Panc1 (cell line): Measurements from ENCODE around the gene SEMA4A. TPM values are rescaled to one million over a fixed set of nuclear protein-coding genes. Genes with fewer than 3 reads are reported as not detected.

Source experiments
- ATAC-seq: fragments of 200-7000 bp; cut with Tn5 transposase; 2 replicates; pipeline ENCODE4 v1.9.1; 2020; ENCODE audit warnings: mild to moderate bottlenecking, moderate library complexity
- BruUV-seq: library from RNA; stranded (reverse); fragments of 400-500 nt; replicated peaks from 2 replicates; lab custom pipeline; 2021; lab: Mats Ljungman, UMichigan
- CTCF ChIA-PET: fragments of 300-600 bp; sonication (Branson Sonifier 250); formaldehyde crosslinking; loops from one replicate; lab custom pipeline; 2022; ENCODE audit warnings: antibody characterized with exemption; lab: Charles Lee
- POLR2A ChIA-PET: fragments of 300-600 bp; sonication (Branson Sonifier 250); formaldehyde crosslinking; loops from one replicate; lab custom pipeline; 2022; ENCODE audit warnings: antibody characterized with exemption; lab: Charles Lee
- DNase-seq: peaks from one replicate; pipeline ENCODE4 v3.0.0-alpha.2; 2010; ENCODE audit warnings: low read depth, low spot score
- H3K27ac ChIP-seq: 2 replicates; pipeline ENCODE4 v1.5.1; 2011; ENCODE audit warnings: mild to moderate bottlenecking, low read length, inconsistent platforms
- H3K27me3 ChIP-seq: fragments of 200-500 bp; sonication (Bioruptor generic); 2 replicates; pipeline ENCODE4 v1.6.0; 2014; ENCODE audit warnings: low read length, inconsistent platforms; ENCODE audit not compliant: control insufficient read depth, insufficient read depth
- H3K36me3 ChIP-seq: fragments of 200-500 bp; sonication (Bioruptor generic); 2 replicates; pipeline ENCODE4 v1.5.1; 2014; ENCODE audit warnings: inconsistent platforms, mild to moderate bottlenecking, low read length, moderate library complexity; ENCODE audit not compliant: control insufficient read depth, insufficient read depth
- H3K4me1 ChIP-seq: 2 replicates; pipeline ENCODE4 v1.5.1; 2011; ENCODE audit warnings: inconsistent platforms, mild to moderate bottlenecking, low read length, moderate library complexity; ENCODE audit not compliant: control insufficient read depth, insufficient read depth
- H3K4me3 ChIP-seq, 2 experiments: 2 replicates each; pipeline ENCODE4 v1.5.1; 2011 to 2012; ENCODE audit warnings: low read depth in 2 of 2, low read length in 2 of 2, mild to moderate bottlenecking in 2 of 2, inconsistent platforms in 1 of 2, moderate library complexity in 1 of 2
- H3K9me3 ChIP-seq: fragments of 200-500 bp; sonication (Bioruptor generic); 2 replicates; pipeline ENCODE4 v1.5.1; 2014; ENCODE audit warnings: low read depth, mild to moderate bottlenecking, inconsistent platforms, low read length, moderate library complexity; ENCODE audit not compliant: control insufficient read depth, insufficient read depth
- POLR2AphosphoS5 ChIP-seq: IDR thresholded peaks from 2 replicates; pipeline ENCODE4 v1.6.1; 2012; ENCODE audit warnings: mild to moderate bottlenecking, low read depth, low read length, moderate library complexity
- SIN3A ChIP-seq: IDR thresholded peaks from 2 replicates; pipeline ENCODE4 v1.6.1; 2012; ENCODE audit warnings: low read depth, mild to moderate bottlenecking, low read length, moderate library complexity, borderline replicate concordance; ENCODE audit not compliant: insufficient read depth
- TCF7L2 ChIP-seq: IDR thresholded peaks from 2 replicates; pipeline ENCODE4 v1.6.1; 2011; ENCODE audit warnings: mild to moderate bottlenecking, low read depth, low read length, inconsistent platforms
- in situ Hi-C: cut with HindIII; loops from 2 replicates; pipeline ENCODE4 v1.10.0; 2016; ENCODE audit warnings: low sequenced_read_pairs, low pct_unique_long_range_greater_than_20kb
- intact Hi-C: fragments of 100-400 bp; cut with micrococcal nuclease; formaldehyde crosslinking; loops from one replicate; pipeline ENCODE4 v1.10.0; 2022; ENCODE audit not compliant: unreplicated experiment
- total RNA-seq: library from RNA; stranded (reverse); gene quantifications from one replicate; pipeline ENCODE4 v1.2.1, GENCODE V29; 2021; ENCODE audit not compliant: unreplicated experiment
- TF ChIP-seq, protein P1 (sequence below): fragments of 450-650 bp; IDR thresholded peaks from 2 replicates; pipeline ENCODE4 v1.5.1; 2017; ENCODE audit warnings: mild to moderate bottlenecking
- TF ChIP-seq, protein P2 (sequence below), 2 experiments: IDR thresholded peaks; 2 replicates each; pipeline ENCODE4 v1.6.1; 2011 to 2012; ENCODE audit warnings: low read depth in 2 of 2, control low read depth in 1 of 2, low read length in 1 of 2, mild to moderate bottlenecking in 1 of 2, moderate library complexity in 1 of 2; ENCODE audit not compliant: insufficient read depth in 1 of 2

Gene SEMA4A
- total RNA-seq, 1 experiment from 2014 or later: 0.21 TPM

DNA sequence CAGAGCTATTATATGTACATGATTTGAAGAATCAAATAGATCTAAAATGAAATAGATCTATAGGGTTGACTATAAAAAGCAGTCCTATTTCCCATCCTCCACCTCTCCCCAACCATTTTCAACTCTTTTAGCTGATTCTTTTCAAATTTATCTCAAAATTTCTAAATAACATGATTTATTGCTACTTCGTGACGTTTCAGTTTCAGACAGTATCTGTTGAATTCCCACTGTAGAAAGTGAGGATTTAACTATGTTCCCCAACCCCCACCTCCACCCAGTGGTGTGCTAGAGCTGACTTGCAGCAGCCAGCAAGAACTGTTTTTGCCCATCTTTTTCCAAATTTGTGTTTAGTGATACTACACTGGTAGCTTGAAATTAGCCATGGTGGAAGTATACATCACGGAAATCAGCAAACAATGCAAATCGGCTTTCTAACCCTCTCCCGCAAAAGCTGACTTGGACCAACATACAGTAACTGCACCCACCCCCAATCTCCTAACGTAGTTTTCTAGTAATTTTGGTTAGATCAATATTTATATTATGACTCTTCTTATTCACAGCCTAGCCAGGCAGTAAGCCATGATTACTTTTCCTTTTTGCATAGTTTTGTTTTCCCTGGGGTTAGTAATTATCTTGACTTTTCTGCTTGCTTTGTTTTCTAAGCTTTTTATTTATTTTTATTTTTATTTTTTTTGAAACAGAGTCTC, 10.9 kb downstream of the SEMA4A start:
- H3K27ac ChIP-seq: no peak overlapping the region
- no peak for TF ChIP-seq TCF7L2
- TF ChIP-seq, protein P1, sequence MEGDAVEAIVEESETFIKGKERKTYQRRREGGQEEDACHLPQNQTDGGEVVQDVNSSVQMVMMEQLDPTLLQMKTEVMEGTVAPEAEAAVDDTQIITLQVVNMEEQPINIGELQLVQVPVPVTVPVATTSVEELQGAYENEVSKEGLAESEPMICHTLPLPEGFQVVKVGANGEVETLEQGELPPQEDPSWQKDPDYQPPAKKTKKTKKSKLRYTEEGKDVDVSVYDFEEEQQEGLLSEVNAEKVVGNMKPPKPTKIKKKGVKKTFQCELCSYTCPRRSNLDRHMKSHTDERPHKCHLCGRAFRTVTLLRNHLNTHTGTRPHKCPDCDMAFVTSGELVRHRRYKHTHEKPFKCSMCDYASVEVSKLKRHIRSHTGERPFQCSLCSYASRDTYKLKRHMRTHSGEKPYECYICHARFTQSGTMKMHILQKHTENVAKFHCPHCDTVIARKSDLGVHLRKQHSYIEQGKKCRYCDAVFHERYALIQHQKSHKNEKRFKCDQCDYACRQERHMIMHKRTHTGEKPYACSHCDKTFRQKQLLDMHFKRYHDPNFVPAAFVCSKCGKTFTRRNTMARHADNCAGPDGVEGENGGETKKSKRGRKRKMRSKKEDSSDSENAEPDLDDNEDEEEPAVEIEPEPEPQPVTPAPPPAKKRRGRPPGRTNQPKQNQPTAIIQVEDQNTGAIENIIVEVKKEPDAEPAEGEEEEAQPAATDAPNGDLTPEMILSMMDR: no peak
- no peak for TF ChIP-seq SIN3A
- TF ChIP-seq POLR2AphosphoS5: no peak
- TF ChIP-seq, protein P2, sequence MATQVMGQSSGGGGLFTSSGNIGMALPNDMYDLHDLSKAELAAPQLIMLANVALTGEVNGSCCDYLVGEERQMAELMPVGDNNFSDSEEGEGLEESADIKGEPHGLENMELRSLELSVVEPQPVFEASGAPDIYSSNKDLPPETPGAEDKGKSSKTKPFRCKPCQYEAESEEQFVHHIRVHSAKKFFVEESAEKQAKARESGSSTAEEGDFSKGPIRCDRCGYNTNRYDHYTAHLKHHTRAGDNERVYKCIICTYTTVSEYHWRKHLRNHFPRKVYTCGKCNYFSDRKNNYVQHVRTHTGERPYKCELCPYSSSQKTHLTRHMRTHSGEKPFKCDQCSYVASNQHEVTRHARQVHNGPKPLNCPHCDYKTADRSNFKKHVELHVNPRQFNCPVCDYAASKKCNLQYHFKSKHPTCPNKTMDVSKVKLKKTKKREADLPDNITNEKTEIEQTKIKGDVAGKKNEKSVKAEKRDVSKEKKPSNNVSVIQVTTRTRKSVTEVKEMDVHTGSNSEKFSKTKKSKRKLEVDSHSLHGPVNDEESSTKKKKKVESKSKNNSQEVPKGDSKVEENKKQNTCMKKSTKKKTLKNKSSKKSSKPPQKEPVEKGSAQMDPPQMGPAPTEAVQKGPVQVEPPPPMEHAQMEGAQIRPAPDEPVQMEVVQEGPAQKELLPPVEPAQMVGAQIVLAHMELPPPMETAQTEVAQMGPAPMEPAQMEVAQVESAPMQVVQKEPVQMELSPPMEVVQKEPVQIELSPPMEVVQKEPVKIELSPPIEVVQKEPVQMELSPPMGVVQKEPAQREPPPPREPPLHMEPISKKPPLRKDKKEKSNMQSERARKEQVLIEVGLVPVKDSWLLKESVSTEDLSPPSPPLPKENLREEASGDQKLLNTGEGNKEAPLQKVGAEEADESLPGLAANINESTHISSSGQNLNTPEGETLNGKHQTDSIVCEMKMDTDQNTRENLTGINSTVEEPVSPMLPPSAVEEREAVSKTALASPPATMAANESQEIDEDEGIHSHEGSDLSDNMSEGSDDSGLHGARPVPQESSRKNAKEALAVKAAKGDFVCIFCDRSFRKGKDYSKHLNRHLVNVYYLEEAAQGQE (IDR thresholded peaks at IDR 0.05; ENCODE audit: insufficient read depth in 1 of 2, low read depth in 2 of 2, low read length in 1 of 2): no peak
- H3K9me3 ChIP-seq: no peaks in the 10 kb centered on the region
- no peak overlapping the region for H3K4me3 ChIP-seq
- DNase-seq (no peak), ATAC-seq (no peak)
- CTCF ChIA-PET: interaction anchor here (0.6 kb wide), 1 partner anchor 24 kb away, joined by 4 read pairs; no protein-coding TSS in a partner anchor
- H3K27me3 ChIP-seq: no peaks in the 10 kb centered on the region
- intact Hi-C loops (no loop called here), in situ Hi-C loops (no loop called here)
- H3K4me1 ChIP-seq: no peaks in the 10 kb centered on the region
- POLR2A ChIA-PET: interaction anchor here (0.6 to 1.1 kb wide), 2 partner anchors 9 to 214 kb away, joined by 3 to 6 read pairs; no protein-coding TSS in a partner anchor
- BruUV-seq: no TSS peak
- H3K36me3 ChIP-seq: no peaks in the 10 kb centered on the region

DNA sequence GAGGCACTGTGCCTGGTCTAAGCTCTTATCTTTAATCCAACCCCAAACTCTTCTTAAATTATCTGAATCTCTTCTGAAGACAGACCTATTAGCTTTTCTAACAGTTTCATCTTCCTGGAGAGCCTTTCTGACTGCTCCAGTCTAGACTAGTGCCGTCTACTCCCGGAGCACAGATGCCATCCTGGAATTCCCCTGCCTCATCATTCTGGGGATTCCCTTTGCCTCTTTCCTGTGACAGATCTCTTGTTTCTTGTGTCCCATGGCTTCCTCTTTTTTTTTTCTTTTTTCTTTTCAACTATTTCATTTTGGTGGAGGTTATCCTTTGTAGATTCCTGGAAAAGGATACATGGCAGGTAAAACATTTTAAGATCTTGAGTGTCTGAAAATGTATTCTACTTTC, 11.7 kb downstream of the SEMA4A start:
- Histone ChIP-seq H3K4me1 (no peaks in the 10 kb centered on the region), H3K4me3 (no peak overlapping the region), H3K27me3 (no peaks in the 10 kb centered on the region), H3K27ac (no peak overlapping the region), H3K36me3 (no peaks in the 10 kb centered on the region), H3K9me3 (no peaks in the 10 kb centered on the region)
- in situ Hi-C loops: no loop called here
- no peak for DNase-seq
- ATAC-seq: no peak; the same call in 1 of the 2 replicates
- CTCF ChIA-PET: interaction anchor here (0.6 kb wide), 1 partner anchor 23 kb away, joined by 4 read pairs; no protein-coding TSS in a partner anchor
- BruUV-seq: no TSS peak
- TF ChIP-seq, protein P2 (IDR thresholded peaks at IDR 0.05; ENCODE audit: insufficient read depth in 1 of 2, low read depth in 2 of 2, low read length in 1 of 2): no peak
- TF ChIP-seq SIN3A (no peak), TCF7L2 (no peak), POLR2AphosphoS5 (no peak)
- TF ChIP-seq, protein P1: no peak
- POLR2A ChIA-PET: interaction anchor here (0.6 kb wide), 1 partner anchor 213 kb away, joined by 6 read pairs; no protein-coding TSS in a partner anchor
- intact Hi-C loops: no loop called here
